Stimulated activated naive CD8-positive, alpha-beta T cell treated with anti-CD3 and anti-CD28 coated beads, Interleukin-15, Interleukin-2, amounts not matched to agents 100 U/mL and 50 U/mL, for 24 hours (primary cell): ENCODE results near the gene C5orf63.
"Not testable (repeated sequence)": the region's sequence is repeated elsewhere in the genome, so short reads cannot be mapped to it uniquely, and the experiment has no call there.

Experiments used
- ATAC-seq: fragments of 150-1000 bp; cut with Tn5 transposase; one replicate; pipeline ENCODE4 v1.10.0; 2021
- DNase-seq: peaks from one replicate; pipeline ENCODE4 v3.0.0; 2021

Gene C5orf63

GRCh38 chr5:127008300-127008975 lies 64.9 kb downstream of the C5orf63 start:
- ATAC-seq = no peak
- DNase-seq = no peak

GRCh38 chr5:127007522-127007921 lies 65.8 kb downstream of the C5orf63 start:
- DNase-seq = no peak
- no peak for ATAC-seq

- ATAC-seq (no peak), DNase-seq (no peak)
These were observed 66.6 kb downstream of the C5orf63 start for GRCh38 chr5:127006744-127007143.

- DNase-seq, ATAC-seq: not testable (repeated sequence)
These were observed 68.0 kb downstream of the C5orf63 start for GRCh38 chr5:127005282-127005681.

GRCh38 chr5:127004721-127005120 lies 68.6 kb downstream of the C5orf63 start:
- ATAC-seq = no peak
- DNase-seq = no peak

GRCh38 chr5:127003798-127004495 lies 69.4 kb downstream of the C5orf63 start:
- no peak for ATAC-seq

GRCh38 chr5:127002390-127002789 lies 70.9 kb downstream of the C5orf63 start:
- no peak for DNase-seq

More at GRCh38 chr5:127003798-127004495, 69.4 kb downstream of the C5orf63 start:
- no peak for DNase-seq

GRCh38 chr5:127001621-127002296 lies 71.5 kb downstream of the C5orf63 start:
- DNase-seq (no peak), ATAC-seq (no peak)

More at GRCh38 chr5:127002390-127002789, 70.9 kb downstream of the C5orf63 start:
- ATAC-seq = no peak
